Glomerular visceral epithelial cell (primary cell): ENCODE data around the gene ITGBL1.

Experiments used
- DNase-seq: peaks from one replicate; pipeline ENCODE4 v3.0.0-alpha.2; 2016; ENCODE audit errors: extremely low spot score

ITGBL1 gene

GRCh38 chr13:101452519-101453485 is at the start of gene ITGBL1:
TSS of gene ITGBL1 (plus strand) at chr13:101452675. CDS start at chr13:101452834, 159 bp downstream.
- no peak for DNase-seq

DNA sequence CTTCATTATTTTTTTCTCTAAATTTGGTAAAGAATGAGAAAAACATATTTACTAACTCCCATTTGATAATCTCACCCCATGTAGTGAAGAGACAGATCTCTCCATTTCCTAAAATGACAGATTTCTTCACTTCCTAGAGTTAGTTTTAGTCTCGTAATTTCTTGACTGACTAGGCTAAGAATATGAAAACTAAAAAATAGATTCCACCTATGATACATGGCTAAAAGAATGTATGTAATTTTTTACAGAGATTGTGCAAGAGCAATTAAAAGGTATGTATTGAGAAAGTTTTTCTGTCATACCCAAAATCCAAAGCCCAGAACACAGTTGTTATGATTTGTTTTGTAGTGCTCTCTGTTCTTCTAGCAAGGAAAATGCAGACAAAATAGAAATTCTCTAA is 45.7 kb upstream of the ITGBL1 start:
- no peak for DNase-seq

DNA sequence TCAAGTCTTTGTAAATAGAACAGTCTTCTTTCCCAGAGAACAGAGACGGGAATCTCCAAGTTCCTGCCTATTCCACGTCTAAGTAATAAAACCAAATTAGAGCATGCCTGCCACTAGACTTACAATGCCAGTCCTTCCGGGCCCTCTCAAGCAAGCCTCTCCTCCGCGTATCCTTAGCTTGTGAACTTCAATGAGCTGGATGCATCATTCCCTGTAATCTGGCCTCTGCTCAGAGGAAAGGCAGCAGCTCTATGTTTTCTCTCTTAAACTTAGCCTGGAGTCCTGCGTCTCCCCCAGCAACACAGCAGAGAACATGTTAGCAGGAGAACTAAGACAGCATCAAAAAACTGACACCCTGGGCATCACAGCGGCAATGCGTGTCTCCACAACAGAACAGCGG is 44.3 kb upstream of the ITGBL1 start:
- no peak for DNase-seq

- DNase-seq, result no peak
These were observed 43.4 kb upstream of the ITGBL1 start for GRCh38 chr13:101408992-101409656.

GRCh38 chr13:101412076-101412475 is 40.4 kb upstream of the ITGBL1 start:
- DNase-seq, result no peak

DNA sequence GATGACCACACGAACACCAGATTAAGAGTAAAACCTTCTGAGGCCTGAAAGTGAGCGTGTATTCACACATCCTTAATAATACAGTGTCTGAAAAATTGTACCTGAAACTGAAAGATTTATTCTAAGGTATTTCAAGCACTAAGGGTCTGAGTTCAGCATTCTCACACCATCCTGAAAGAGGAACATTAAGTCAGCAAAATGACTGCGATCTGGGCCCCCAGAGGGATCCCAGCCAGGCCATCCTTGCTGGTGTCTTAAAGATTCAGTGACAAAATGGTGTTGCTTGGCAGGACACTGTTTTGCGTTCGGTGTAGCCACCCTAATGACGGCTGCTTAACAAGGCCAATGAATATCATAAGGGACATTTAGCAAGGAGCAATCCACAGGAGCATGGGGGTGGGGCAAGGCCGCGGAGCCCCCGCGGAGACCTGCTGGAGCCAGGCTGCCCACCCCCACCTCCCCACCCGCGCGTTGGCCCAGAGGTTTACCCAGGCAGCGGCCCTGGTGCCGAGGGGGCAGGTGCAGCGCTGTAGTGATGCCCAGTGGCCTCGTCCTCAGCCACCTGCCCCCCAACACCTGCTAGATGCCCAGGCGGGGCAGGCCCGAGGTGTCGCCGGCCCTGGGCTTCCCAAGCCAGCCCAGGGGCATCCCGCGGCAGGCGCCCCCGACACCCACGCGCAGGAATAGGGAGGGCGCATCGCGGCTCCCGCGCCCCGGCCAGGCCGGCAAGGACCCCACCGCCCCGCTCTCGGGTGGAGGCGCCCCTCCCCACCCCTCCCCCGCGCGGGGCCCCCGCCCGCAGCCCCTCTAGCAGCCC is 36.9 kb upstream of the ITGBL1 start:
- DNase-seq, result no peak

GRCh38 chr13:101416181-101417042 is 36.1 kb upstream of the ITGBL1 start, which contains the start of gene NALCN:
TSS of gene NALCN (minus strand) at chr13:101416508. CDS start at chr13:101399126, 17,382 bp downstream.
- peak; percentile 25 for DNase-seq

GRCh38 chr13:101417043-101417406 is 35.5 kb upstream of the ITGBL1 start:
- DNase-seq, result peak; percentile 38

- DNase-seq, result no peak
These were observed 35.0 kb upstream of the ITGBL1 start for GRCh38 chr13:101417501-101417900.

- no peak for DNase-seq
These were observed 28.6 kb upstream of the ITGBL1 start for GRCh38 chr13:101423872-101424271.

DNA sequence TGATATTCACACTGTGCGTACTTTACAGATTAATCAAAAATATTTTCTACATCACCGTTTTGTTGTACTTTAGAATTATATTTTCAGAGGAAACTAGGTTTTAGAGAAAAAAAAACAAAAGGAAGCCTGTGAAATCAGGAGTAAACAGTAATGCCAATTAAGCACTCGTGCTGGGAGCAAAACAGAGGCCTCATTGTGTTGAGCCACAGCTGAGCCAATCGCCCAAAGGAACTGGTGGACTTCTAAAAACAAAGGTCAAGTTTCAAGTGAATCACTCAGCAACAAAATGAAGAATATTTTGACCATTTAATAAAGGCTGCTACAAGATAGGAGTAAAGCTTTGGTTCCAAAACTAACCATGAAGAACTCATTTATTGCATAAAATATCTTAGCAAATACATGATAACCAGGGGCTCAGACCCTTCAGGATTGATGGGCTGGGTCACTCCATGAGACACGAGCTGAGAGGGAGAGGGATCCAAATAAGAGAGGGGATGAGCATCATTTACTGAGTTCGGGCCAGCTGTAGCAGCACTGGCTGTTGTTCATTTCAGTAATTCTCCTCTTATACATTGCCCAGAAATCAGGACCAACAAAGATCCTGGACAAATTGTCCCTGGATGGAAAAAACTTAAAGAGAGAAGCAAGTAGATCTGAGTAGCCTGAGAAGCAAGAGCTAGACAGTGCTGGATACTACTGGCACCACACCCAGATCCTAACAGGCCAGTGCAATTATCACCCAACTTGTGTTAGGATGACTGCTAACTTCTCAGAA is 27.9 kb upstream of the ITGBL1 start:
- DNase-seq, result no peak

- no peak for DNase-seq
These were observed 27.4 kb upstream of the ITGBL1 start for GRCh38 chr13:101425156-101425471.

GRCh38 chr13:101425623-101426022 is 26.9 kb upstream of the ITGBL1 start:
- DNase-seq, result no peak

GRCh38 chr13:101429733-101430132 is 22.7 kb upstream of the ITGBL1 start:
- no peak for DNase-seq

GRCh38 chr13:101433895-101434294 is 18.6 kb upstream of the ITGBL1 start:
- no peak for DNase-seq

DNA sequence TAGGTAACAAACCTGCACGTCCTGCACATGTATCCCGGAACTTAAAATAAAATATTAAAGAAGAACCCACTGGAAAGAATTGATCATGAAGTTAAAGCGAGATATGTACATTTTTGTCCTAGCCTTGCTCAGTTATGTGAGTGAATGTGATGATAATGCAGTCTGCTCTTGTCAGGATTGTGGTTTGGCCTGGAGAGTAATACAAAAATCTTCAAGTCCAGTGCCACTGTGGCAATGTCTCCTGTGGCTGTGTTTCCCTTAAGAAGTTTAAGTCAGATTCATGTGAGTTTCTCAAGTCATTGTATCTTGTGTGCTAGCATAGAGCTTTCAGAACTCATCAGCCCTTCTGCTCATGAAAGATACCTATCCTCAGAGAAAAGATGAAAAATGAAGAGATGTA is 18.0 kb upstream of the ITGBL1 start:
- DNase-seq, result no peak

DNA sequence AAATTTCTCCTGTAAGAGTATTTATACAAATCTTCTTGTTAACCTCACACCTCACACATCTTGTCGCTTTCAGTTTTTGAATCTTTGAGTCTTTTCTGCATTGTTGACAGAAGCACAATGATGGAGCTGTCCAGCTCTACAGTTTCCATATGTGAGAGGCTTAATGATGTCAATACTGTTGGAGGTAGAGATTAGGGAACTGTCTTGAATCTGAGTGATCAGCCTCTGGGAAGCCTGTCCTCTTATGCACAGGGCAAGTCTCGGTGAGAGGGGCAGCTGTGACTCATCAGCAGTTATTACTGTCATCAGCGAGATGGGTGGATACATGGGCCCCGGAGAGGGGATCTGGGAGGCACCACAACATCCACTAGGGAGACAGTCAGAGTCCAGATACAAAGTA is 4.6 kb upstream of the ITGBL1 start:
- DNase-seq, result peak; percentile 9

- peak; percentile 72 for DNase-seq
These were observed 2.4 kb upstream of the ITGBL1 start for GRCh38 chr13:101449790-101450748.

GRCh38 chr13:101450749-101451130 is 1.7 kb upstream of the ITGBL1 start:
- DNase-seq, result no peak
